ENCODE results near the gene CDK14. TPM values are rescaled to one million over a fixed set of nuclear protein-coding genes. Genes with fewer than 3 reads are reported as not detected.

Gene CDK14
- total RNA-seq, 4 donors from 2014 or later: 22.2 to 36.3 (median 28.6) TPM

GRCh38 chr7:90655566-90655965 is 59.4 kb downstream of the CDK14 start:
- H3K4me1 ChIP-seq: no peaks in the 10 kb centered on the region
- no peak overlapping the region for H3K4me3 ChIP-seq
- no peaks in the 10 kb centered on the region for H3K9me3 ChIP-seq
- WGBS, 2 donors: 32 to 35% methylated on average over 2 of the region's 2 CpGs
- H3K27me3 ChIP-seq: no peaks in the 10 kb centered on the region
- no peak overlapping the region for H3K27ac ChIP-seq
- no peaks in the 10 kb centered on the region for H3K36me3 ChIP-seq
- TF ChIP-seq CTCF (IDR thresholded peaks at IDR 0.05): no peak
- DNase-seq (ENCODE audit: low spot score in 2 of 2): no peak

GRCh38 chr7:90657481-90657880 is 61.4 kb downstream of the CDK14 start:
- Histone ChIP-seq H3K27ac (no peak overlapping the region), H3K4me1 (peaks cover 0 to 16% (median 0%) of the 10 kb centered on the region in 4 donors), H3K9me3 (no peaks in the 10 kb centered on the region), H3K4me3 (no peak overlapping the region), H3K27me3 (no peaks in the 10 kb centered on the region), H3K36me3 (no peaks in the 10 kb centered on the region)
- TF ChIP-seq CTCF (IDR thresholded peaks at IDR 0.05): no peak
- no peak for TF ChIP-seq EP300 (IDR thresholded peaks at IDR 0.05)
- no peak for TF ChIP-seq POLR2A (IDR thresholded peaks at IDR 0.05)
- no peak for DNase-seq (ENCODE audit: low spot score in 2 of 2)
- 89 to 91% methylated on average over 1 of the region's 1 CpG for WGBS, 2 donors

- H3K4me1 ChIP-seq: peaks cover 0 to 19% (median 0%) of the 10 kb centered on the region in 4 donors
- no peak overlapping the region for H3K27ac ChIP-seq
- no peaks in the 10 kb centered on the region for H3K36me3 ChIP-seq
- H3K9me3 ChIP-seq: no peaks in the 10 kb centered on the region
- TF ChIP-seq EP300 (IDR thresholded peaks at IDR 0.05): no peak
- no peaks in the 10 kb centered on the region for H3K27me3 ChIP-seq
- no peak overlapping the region for H3K4me3 ChIP-seq
- WGBS, 2 donors: 92 to 94% methylated on average over 2 of the region's 2 CpGs
- no peak for DNase-seq (ENCODE audit: low spot score in 2 of 2)
Observed at GRCh38 chr7:90660100-90660499, 64.0 kb downstream of the CDK14 start.

GRCh38 chr7:90660819-90661218 is 64.7 kb downstream of the CDK14 start:
- 54 to 57% methylated on average over 1 of the region's 1 CpG for WGBS, 2 donors

GRCh38 chr7:90661290-90662151 is 65.4 kb downstream of the CDK14 start:
- Histone ChIP-seq H3K36me3 (no peaks in the 10 kb centered on the region), H3K9me3 (no peaks in the 10 kb centered on the region), H3K27ac (no peak overlapping the region), H3K4me3 (no peak overlapping the region), H3K4me1 (peaks cover 0 to 19% (median 0%) of the 10 kb centered on the region in 4 donors), H3K27me3 (no peaks in the 10 kb centered on the region)
- WGBS, 2 donors: 47 to 48% methylated on average over 6 of the region's 6 CpGs
- TF ChIP-seq EP300 (IDR thresholded peaks at IDR 0.05) (peak in 1 of 2 donors; percentile 14), POLR2A (IDR thresholded peaks at IDR 0.05) (no peak)
- no peak for DNase-seq (ENCODE audit: low spot score in 2 of 2)

More at GRCh38 chr7:90660819-90661218, 64.7 kb downstream of the CDK14 start:
- H3K27me3 ChIP-seq: no peaks in the 10 kb centered on the region
- H3K36me3 ChIP-seq: no peaks in the 10 kb centered on the region
- H3K4me3 ChIP-seq: no peak overlapping the region
- no peaks in the 10 kb centered on the region for H3K9me3 ChIP-seq
- H3K4me1 ChIP-seq: peaks cover 0 to 19% (median 0%) of the 10 kb centered on the region in 4 donors
- DNase-seq (ENCODE audit: low spot score in 2 of 2): no peak
- no peak for TF ChIP-seq POLR2A (IDR thresholded peaks at IDR 0.05)
- no peak for TF ChIP-seq EP300 (IDR thresholded peaks at IDR 0.05)
- no peak for TF ChIP-seq CTCF (IDR thresholded peaks at IDR 0.05)
- no peak overlapping the region for H3K27ac ChIP-seq

- H3K27ac ChIP-seq: no peak overlapping the region
- no peaks in the 10 kb centered on the region for H3K9me3 ChIP-seq
- no peak overlapping the region for H3K4me3 ChIP-seq
- no peak for DNase-seq (ENCODE audit: low spot score in 2 of 2)
- 56 to 65% methylated on average over 3 of the region's 3 CpGs for WGBS, 2 donors
- no peaks in the 10 kb centered on the region for H3K36me3 ChIP-seq
- no peaks in the 10 kb centered on the region for H3K27me3 ChIP-seq
- TF ChIP-seq POLR2A (IDR thresholded peaks at IDR 0.05) (no peak), CTCF (IDR thresholded peaks at IDR 0.05) (no peak), EP300 (IDR thresholded peaks at IDR 0.05) (no peak)
- H3K4me1 ChIP-seq: peaks cover 0 to 19% (median 0%) of the 10 kb centered on the region in 4 donors
Observed at GRCh38 chr7:90663176-90663575, 67.1 kb downstream of the CDK14 start.
